Measurements from ENCODE around the gene GXYLT1. TPM values are rescaled to one million over a fixed set of nuclear protein-coding genes. Genes with fewer than 3 reads are reported as not detected.
"Not testable (repeated sequence)": the region's sequence is repeated elsewhere in the genome, so short reads cannot be mapped to it uniquely, and the experiment has no call there.

The GXYLT1 gene
- total RNA-seq, 4 donors from 2014 or later: 16.5 to 26.6 (median 20.6) TPM

DNA sequence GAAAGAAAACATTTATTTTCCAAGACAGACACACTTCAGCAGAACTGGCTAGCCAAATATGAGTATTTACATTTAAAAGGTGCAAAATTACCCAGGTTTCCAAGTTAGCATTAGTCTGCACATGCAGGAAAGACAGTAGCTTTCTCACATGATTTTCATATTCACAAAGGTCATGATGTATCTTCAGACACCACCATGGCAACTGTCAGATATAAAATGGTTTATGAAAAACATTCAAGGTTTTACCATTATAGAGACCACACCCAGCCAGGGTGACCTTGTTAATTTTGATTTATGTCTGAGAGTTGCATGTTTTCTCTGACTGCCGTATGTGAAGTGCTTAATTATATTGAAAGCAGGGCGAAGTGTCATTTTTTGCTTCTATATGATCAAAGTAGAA lies 91.2 kb downstream of the GXYLT1 start:
- 85 to 92% methylated on average over 2 of the region's 2 CpGs for WGBS, 2 donors
- Histone ChIP-seq H3K4me1 (no peaks in the 10 kb centered on the region), H3K36me3 (no peaks in the 10 kb centered on the region), H3K9me3 (no peaks in the 10 kb centered on the region), H3K27ac (no peak overlapping the region), H3K4me3 (replicated peaks in 1 of 3) (no peak overlapping the region), H3K27me3 (no peaks in the 10 kb centered on the region)
- no peak for DNase-seq
- TF ChIP-seq, protein P1, sequence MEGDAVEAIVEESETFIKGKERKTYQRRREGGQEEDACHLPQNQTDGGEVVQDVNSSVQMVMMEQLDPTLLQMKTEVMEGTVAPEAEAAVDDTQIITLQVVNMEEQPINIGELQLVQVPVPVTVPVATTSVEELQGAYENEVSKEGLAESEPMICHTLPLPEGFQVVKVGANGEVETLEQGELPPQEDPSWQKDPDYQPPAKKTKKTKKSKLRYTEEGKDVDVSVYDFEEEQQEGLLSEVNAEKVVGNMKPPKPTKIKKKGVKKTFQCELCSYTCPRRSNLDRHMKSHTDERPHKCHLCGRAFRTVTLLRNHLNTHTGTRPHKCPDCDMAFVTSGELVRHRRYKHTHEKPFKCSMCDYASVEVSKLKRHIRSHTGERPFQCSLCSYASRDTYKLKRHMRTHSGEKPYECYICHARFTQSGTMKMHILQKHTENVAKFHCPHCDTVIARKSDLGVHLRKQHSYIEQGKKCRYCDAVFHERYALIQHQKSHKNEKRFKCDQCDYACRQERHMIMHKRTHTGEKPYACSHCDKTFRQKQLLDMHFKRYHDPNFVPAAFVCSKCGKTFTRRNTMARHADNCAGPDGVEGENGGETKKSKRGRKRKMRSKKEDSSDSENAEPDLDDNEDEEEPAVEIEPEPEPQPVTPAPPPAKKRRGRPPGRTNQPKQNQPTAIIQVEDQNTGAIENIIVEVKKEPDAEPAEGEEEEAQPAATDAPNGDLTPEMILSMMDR (IDR thresholded peaks at IDR 0.05): no peak
- no peak for TF ChIP-seq POLR2A (IDR thresholded peaks at IDR 0.05)
- intact Hi-C loops (cut with DNase I): no loop called here

DNA sequence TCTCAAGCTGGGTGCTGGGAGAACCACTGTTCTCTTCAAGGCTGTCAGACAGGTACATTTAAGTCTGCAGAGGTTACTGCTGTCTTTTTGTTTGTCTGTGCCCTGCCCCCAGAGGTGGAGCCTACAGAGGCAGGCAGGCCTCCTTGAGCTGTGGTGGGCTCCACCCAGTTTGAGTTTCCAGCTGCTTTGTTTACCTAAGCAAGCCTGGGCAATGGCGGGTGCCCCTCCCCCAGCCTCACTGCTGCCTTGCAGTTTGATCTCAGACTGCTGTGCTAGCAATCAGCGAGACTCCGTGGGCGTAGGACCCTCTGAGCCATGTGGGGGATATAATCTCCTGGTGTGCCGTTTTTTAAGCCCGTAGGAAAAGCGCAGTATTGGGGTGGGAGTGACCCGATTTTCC lies 95.7 kb downstream of the GXYLT1 start:
- DNase-seq; H3K4me3 ChIP-seq (replicated peaks in 1 of 3); H3K9me3 ChIP-seq; H3K36me3 ChIP-seq; H3K27me3 ChIP-seq; H3K27ac ChIP-seq; intact Hi-C loops (cut with DNase I); H3K4me1 ChIP-seq: not testable (repeated sequence)
- 87 to 93% methylated on average over 7 to 8 of the region's 8 CpGs for WGBS, 2 donors

DNA sequence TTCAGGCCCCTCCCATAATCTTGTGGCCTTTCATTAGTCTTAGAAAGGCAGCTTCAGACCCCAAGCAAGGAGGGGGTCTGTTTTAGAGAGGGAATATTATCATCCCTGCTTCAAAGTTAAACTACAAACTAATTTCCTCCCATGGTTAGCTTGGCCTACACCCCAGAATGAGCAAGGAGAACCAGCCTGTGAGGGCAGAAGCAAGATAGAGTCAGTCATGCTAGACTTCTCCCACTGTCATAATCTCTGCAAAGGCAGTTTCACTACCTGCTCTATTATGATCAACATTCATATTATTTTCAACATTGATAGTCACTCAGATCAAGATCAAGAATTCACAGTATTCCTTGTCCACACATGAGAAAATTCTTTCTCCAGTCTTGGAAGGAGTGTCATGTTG lies 105.1 kb downstream of the GXYLT1 start:
- Histone ChIP-seq H3K4me1 (no peaks in the 10 kb centered on the region), H3K27ac (no peak overlapping the region), H3K36me3 (no peaks in the 10 kb centered on the region), H3K27me3 (no peaks in the 10 kb centered on the region), H3K4me3 (replicated peaks in 1 of 3) (no peak overlapping the region), H3K9me3 (no peaks in the 10 kb centered on the region)
- intact Hi-C loops (cut with DNase I): no loop called here
- no peak for DNase-seq
- TF ChIP-seq, protein P1 (IDR thresholded peaks at IDR 0.05): no peak
- no peak for TF ChIP-seq POLR2A (IDR thresholded peaks at IDR 0.05)

DNA sequence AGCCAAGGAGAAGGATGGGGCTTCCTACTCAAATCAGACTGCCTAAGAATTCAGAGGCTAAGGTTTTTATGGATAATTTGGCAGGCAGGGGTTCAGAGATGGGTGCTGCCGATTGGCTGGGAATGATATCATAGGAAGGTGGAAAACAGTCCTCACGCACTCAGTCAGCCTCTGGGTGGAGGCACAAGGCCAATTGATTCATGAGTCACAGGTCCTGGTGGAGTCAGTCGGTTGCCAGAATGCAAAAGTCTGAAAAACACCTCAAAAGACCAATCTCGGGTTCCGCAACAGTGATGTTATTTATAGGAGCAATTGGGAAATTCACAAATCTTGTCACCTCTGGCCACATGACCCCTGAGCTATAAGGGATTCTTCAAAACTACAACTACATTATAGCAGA lies 105.5 kb downstream of the GXYLT1 start:
- Histone ChIP-seq H3K27me3 (no peaks in the 10 kb centered on the region), H3K27ac (no peak overlapping the region), H3K9me3 (no peaks in the 10 kb centered on the region), H3K4me3 (replicated peaks in 1 of 3) (no peak overlapping the region), H3K36me3 (no peaks in the 10 kb centered on the region), H3K4me1 (no peaks in the 10 kb centered on the region)
- 78 to 89% methylated on average over 5 of the region's 5 CpGs for WGBS, 2 donors
- no peak for TF ChIP-seq POLR2A (IDR thresholded peaks at IDR 0.05)
- TF ChIP-seq, protein P1 (IDR thresholded peaks at IDR 0.05): no peak
- no peak for DNase-seq
- intact Hi-C loops (cut with DNase I): no loop called here

DNA sequence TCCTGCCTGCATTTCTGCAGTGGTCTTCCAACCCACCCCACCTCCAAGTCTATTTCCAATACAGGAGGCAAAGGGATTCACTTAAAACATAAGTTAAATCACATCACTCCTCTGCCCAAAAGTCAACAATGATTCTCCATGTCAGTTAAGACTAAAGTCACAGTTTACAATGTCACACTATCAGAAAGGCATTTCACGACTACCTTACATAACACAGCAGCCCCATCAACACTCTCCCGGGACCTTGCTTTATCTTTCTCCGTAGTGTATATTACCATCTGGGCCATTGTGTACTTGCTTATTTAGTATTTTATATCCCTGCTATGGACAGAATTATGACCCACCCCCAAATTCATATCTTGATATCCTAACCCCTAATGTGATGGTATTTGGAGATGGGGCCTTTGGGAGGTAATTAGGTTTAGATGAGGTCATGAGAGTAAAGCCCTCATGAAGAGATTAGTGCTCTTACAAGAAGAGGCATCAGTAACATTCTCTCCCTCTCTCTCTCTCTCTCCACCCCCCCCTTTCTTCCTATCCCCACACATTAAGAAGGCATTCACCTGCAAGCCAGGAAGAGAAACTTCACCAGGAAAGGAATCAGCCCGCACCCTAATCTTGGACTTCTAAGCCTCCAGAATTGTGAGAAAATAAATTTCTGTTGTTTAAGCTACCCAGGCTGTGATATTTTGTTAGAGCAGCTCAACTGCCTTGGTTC lies 112.7 kb downstream of the GXYLT1 start:
- no peaks in the 10 kb centered on the region for H3K36me3 ChIP-seq
- DNase-seq: no peak
- TF ChIP-seq, protein P1 (IDR thresholded peaks at IDR 0.05): no peak
- no peak for TF ChIP-seq POLR2A (IDR thresholded peaks at IDR 0.05)
- H3K4me1 ChIP-seq: peaks cover 0 to 6% of the 10 kb centered on the region in 2 donors
- no peaks in the 10 kb centered on the region for H3K9me3 ChIP-seq
- WGBS, 2 donors: 70% methylated on average over 4 of the region's 4 CpGs
- H3K27me3 ChIP-seq: no peaks in the 10 kb centered on the region
- intact Hi-C loops (cut with DNase I): no loop called here
- no peak overlapping the region for H3K4me3 ChIP-seq (replicated peaks in 1 of 3)
- no peak overlapping the region for H3K27ac ChIP-seq

Other genes with a start within 250 kb of the GXYLT1 start
- gene YAF2, start 93.4 kb upstream of the GXYLT1 start, total RNA-seq: 10 to 100 TPM; 56.7 to 92.2 (median 70.5) TPM
- 10 to 100 TPM; 30.7 to 42.3 (median 34.9) TPM for gene ZCRB1, start 181.2 kb upstream of the GXYLT1 start, total RNA-seq
- 10 to 100 TPM; 57.9 to 91.3 (median 66.3) TPM for gene PPHLN1, start 181.3 kb upstream of the GXYLT1 start, total RNA-seq